Activated CD4-positive, alpha-beta T cell treated with anti-CD3 and anti-CD28 coated beads, Interleukin-2, amount 50 U/mL, for 4 hours (primary cell): ENCODE measurements around the gene ZNF789.
A peak's percentile ranks its signal among the peaks of the same experiment; 100 is the strongest.

ENCODE experiments used
- DNase-seq, 2 experiments: peaks; one replicate each; pipeline ENCODE4 v3.0.0-alpha.2; 2020

ZNF789 gene

GRCh38 chr7:99514050-99514449, 41.4 kb downstream of the ZNF789 start:
- DNase-seq = no peak

- DNase-seq = no peak
Observed at GRCh38 chr7:99521399-99521798, 48.7 kb downstream of the ZNF789 start.

GRCh38 chr7:99525713-99526440, 53.2 kb downstream of the ZNF789 start:
- peak in 1 of 2 experiments; percentile 13 for DNase-seq

- DNase-seq = no peak
Observed at GRCh38 chr7:99531354-99531765, 58.7 kb downstream of the ZNF789 start.

- no peak for DNase-seq
Observed at GRCh38 chr7:99535667-99536066, 63.0 kb downstream of the ZNF789 start.
